ENCODE data around the gene SMTNL1.

- TF ChIP-seq POLR2A (IDR thresholded peaks at IDR 0.05; ENCODE audit: low read length) (no peak), GATA1 (IDR thresholded peaks at IDR 0.05; ENCODE audit: low read depth, low read length) (no peak)
Observed at GRCh38 chr11:57500926-57501325, 36.5 kb upstream of the SMTNL1 start.

Data from erythroblast (primary cell).